B cell (primary cell): ENCODE measurements around the gene NPAS1. TPM values are rescaled to one million over a fixed set of nuclear protein-coding genes. Genes with fewer than 3 reads are reported as not detected.

ENCODE experiments used
- ATAC-seq: fragments of 200-7000 bp; cut with Tn5 transposase; one replicate; pipeline ENCODE4 v1.10.0; 2021; ENCODE audit warnings: low read depth, mild to moderate bottlenecking, moderate number of reproducible peaks, moderate library complexity
- CTCF ChIA-PET: fragments of 350-600 bp; sonication (Branson Sonifier 250); formaldehyde crosslinking; loops from one replicate; lab custom pipeline; 2021; ENCODE audit warnings: antibody characterized with exemption, inconsistent platforms; lab: Charles Lee
- POLR2A ChIA-PET: fragments of 350-600 bp; sonication (Branson Sonifier 250); formaldehyde crosslinking; loops from one replicate; lab custom pipeline; 2021; ENCODE audit warnings: antibody characterized with exemption; lab: Charles Lee
- DNase-seq: peaks from one replicate; pipeline ENCODE4 v3.0.0; 2013
- H2AFZ ChIP-seq: 2 replicates; pipeline ENCODE4 v1.6.1; 2012; ENCODE audit warnings: mild to moderate bottlenecking, low read depth, low read length; ENCODE audit not compliant: insufficient read depth, poor library complexity, severe bottlenecking
- H3K27ac ChIP-seq, 2 donors: 1 replicate in 1 of 2; 2 replicates in 1 of 2; pipeline ENCODE4 v1.5.1; 2012 to 2013; ENCODE audit warnings: low read length in 2 of 2, mild to moderate bottlenecking in 2 of 2, moderate library complexity in 1 of 2
- H3K27me3 ChIP-seq, 4 experiments: fragments of 200-600 bp in 1 of 4; sonication (generic) in 1 of 4; replicated peaks in 1 of 4; 1 replicate in 2 of 4; 2 replicates in 2 of 4; pipeline versions ENCODE4 v1.6.1 to v1.7.0; 2013 to 2016; ENCODE audit warnings: low read length in 3 of 4, mild to moderate bottlenecking in 2 of 4, mixed read lengths in 1 of 4, moderate library complexity in 1 of 4; ENCODE audit not compliant: insufficient read depth in 4 of 4, control insufficient read depth in 3 of 4; ENCODE audit errors: control extremely low read depth in 1 of 4
- H3K36me3 ChIP-seq, 2 experiments: replicated peaks in 1 of 2; 1 replicate in 1 of 2; 2 replicates in 1 of 2; pipeline versions ENCODE4 v1.6.1 to v1.7.1; 2013; ENCODE audit warnings: low read length in 1 of 2; ENCODE audit not compliant: insufficient read depth in 2 of 2, control insufficient read depth in 1 of 2; ENCODE audit errors: control extremely low read depth in 1 of 2, extremely low read depth in 1 of 2
- H3K4me1 ChIP-seq, 2 donors: fragments of 200-600 bp in 1 of 2; sonication (generic) in 1 of 2; 1 replicate in 1 of 2; 2 replicates in 1 of 2; pipeline versions ENCODE4 v1.5.1 to v1.6.1; 2013 to 2017; ENCODE audit warnings: low read length in 2 of 2; ENCODE audit not compliant: control insufficient read depth in 2 of 2, insufficient read depth in 2 of 2
- H3K4me2 ChIP-seq: replicated peaks from 2 replicates; pipeline ENCODE3; 2012; ENCODE audit warnings: mild to moderate bottlenecking, low read depth, low read length; ENCODE audit not compliant: poor library complexity, severe bottlenecking
- H3K4me3 ChIP-seq, 5 experiments: fragments of 200-600 bp in 1 of 5; sonication (generic) in 1 of 5; 1 replicate in 3 of 5; 2 replicates in 2 of 5; pipeline versions ENCODE4 v1.5.1 to v1.7.0; 2011 to 2016; ENCODE audit warnings: low read length in 4 of 5, mild to moderate bottlenecking in 4 of 5, low read depth in 2 of 5, control low read depth in 1 of 5, moderate library complexity in 1 of 5; ENCODE audit not compliant: insufficient read depth in 1 of 5; ENCODE audit errors: control extremely low read depth in 1 of 5, extremely low read depth in 1 of 5
- H3K79me2 ChIP-seq: fragments of 200-600 bp; sonication (generic); one replicate; pipeline ENCODE4 v1.6.0; 2016; ENCODE audit warnings: low read length; ENCODE audit not compliant: control insufficient read depth, insufficient read depth
- H3K9ac ChIP-seq: fragments of 200-600 bp; sonication (generic); 2 replicates; pipeline ENCODE4 v1.6.1; 2017; ENCODE audit warnings: mild to moderate bottlenecking, low read length, moderate library complexity
- H3K9me3 ChIP-seq, 3 donors: one replicate each; pipeline versions ENCODE4 v1.6.1 to v1.7.1; 2013; ENCODE audit warnings: low read length in 2 of 3; ENCODE audit not compliant: control insufficient read depth in 2 of 3, insufficient read depth in 1 of 3; ENCODE audit errors: control extremely low read depth in 1 of 3
- H4K20me1 ChIP-seq: 2 replicates; pipeline ENCODE4 v1.6.0; 2012; ENCODE audit warnings: mild to moderate bottlenecking, low read length; ENCODE audit not compliant: insufficient read depth, control insufficient read depth, poor library complexity, severe bottlenecking
- H3K27ac Mint-ChIP-seq: one replicate; pipeline ENCODE4 v1.8.0; 2021; ENCODE audit warnings: mixed read lengths
- H3K27me3 Mint-ChIP-seq: one replicate; pipeline ENCODE4 v1.8.0; 2021; ENCODE audit warnings: mixed read lengths
- H3K4me1 Mint-ChIP-seq: one replicate; pipeline ENCODE4 v1.8.0; 2021; ENCODE audit warnings: mixed read lengths
- H3K4me3 Mint-ChIP-seq: one replicate; pipeline ENCODE4 v1.8.0; 2021; ENCODE audit warnings: mixed read lengths
- H3K9me3 Mint-ChIP-seq: one replicate; pipeline ENCODE4 v1.8.0; 2022; ENCODE audit warnings: mixed read lengths; ENCODE audit not compliant: insufficient read depth
- CTCF ChIP-seq: fragments of 200-600 bp; IDR thresholded peaks from one replicate; pipeline ENCODE4 v1.8.0; 2022; ENCODE audit warnings: antibody characterized with exemption, mild to moderate bottlenecking
- EZH2 ChIP-seq: IDR thresholded peaks from 2 replicates; pipeline ENCODE4 v1.6.1; 2012; ENCODE audit warnings: borderline replicate concordance, low read depth, mild to moderate bottlenecking, moderate library complexity, low read length; ENCODE audit not compliant: insufficient read depth, poor library complexity, severe bottlenecking
- WGBS: methylation state at CpG from one replicate; pipeline ENCODE4 v1.1.5; 2013; ENCODE audit warnings: missing lambda C conversion rate; ENCODE audit not compliant: insufficient coverage; 5-methylcytosine and 5-hydroxymethylcytosine counted together
- intact Hi-C: fragments of 100-400 bp; cut with micrococcal nuclease; formaldehyde crosslinking; loops from one replicate; pipeline ENCODE4 v1.10.0; 2022
- polyA plus RNA-seq: library from polyadenylated mRNA; depleted of rRNA; stranded (reverse); fragments of >200 nt; gene quantifications from 2 replicates; pipeline ENCODE4 v1.2.3, GENCODE V29; 2012
- total RNA-seq, 2 donors: library from RNA; stranded (reverse); fragments of 120-200 nt in 1 of 2; gene quantifications; 1 replicate in 1 of 2; 2 replicates in 1 of 2; pipeline versions ENCODE4 v1.2.3 to v1.2.4, GENCODE V29; 2013 to 2022

NPAS1 gene
- total and polyA plus RNA-seq, 2 donors (not counting 1 experiment from before 2014, with no cell fraction given): 1.1 to 1.7 TPM

GRCh38 chr19:47093841-47094240 is 74.2 kb downstream of the NPAS1 start:
- H3K36me3 ChIP-seq: peaks cover 0 to 53% of the 10 kb centered on the region in 2 experiments
- peak overlapping the region in 1 of 5 experiments; percentile 0 for H3K4me3 ChIP-seq
- Mint-ChIP-seq H3K4me1 (peaks cover 37% of the 10 kb centered on the region), H3K9me3 (no peaks in the 10 kb centered on the region), H3K27me3 (no peaks in the 10 kb centered on the region), H3K27ac (peak overlapping the region; percentile 89), H3K4me3 (peak overlapping the region; percentile 54)
- H4K20me1 ChIP-seq: peaks cover 45% of the 10 kb centered on the region
- no peak for TF ChIP-seq EZH2
- no peak for TF ChIP-seq CTCF
- WGBS: 67% methylated on average over 9 of the region's 10 CpGs
- H3K9ac ChIP-seq: no peak overlapping the region
- ATAC-seq: peak; percentile 80
- H3K4me1 ChIP-seq: peaks cover 5 to 33% of the 10 kb centered on the region in 2 donors
- H3K27me3 ChIP-seq: no peaks in the 10 kb centered on the region
- H2AFZ ChIP-seq: peak overlapping the region; percentile 11
- H3K27ac ChIP-seq: peak overlapping the region; percentile 26 to 60
- DNase-seq: peak; percentile 54
- ChIA-PET CTCF (interaction anchor here (1.5 to 2.1 kb wide), 3 partner anchors 14 to 38 kb away, joined by 4 to 13 read pairs (median 8); no protein-coding TSS in a partner anchor), POLR2A (interaction anchor here (0.6 to 3.0 kb wide), 2 partner anchors 18 to 27 kb away, joined by 3 to 21 read pairs; partner anchors contain the start of gene ZC3H4)
- H3K4me2 ChIP-seq: peak overlapping the region; percentile 34
- no peaks in the 10 kb centered on the region for H3K9me3 ChIP-seq
- intact Hi-C loops: loop anchor here (1.0 to 2.0 kb wide), 2 partner anchors 15 kb away; no protein-coding TSS in a partner anchor
- H3K79me2 ChIP-seq: peaks cover 76% of the 10 kb centered on the region
